DOHH2 (cell line): ENCODE results near the gene CBX4.

Experiments used
- EZH2phosphoT487 ChIP-seq: fragments of 200-600 bp; sonication (generic); IDR thresholded peaks from 2 replicates; pipeline ENCODE4 v1.6.1; 2017; ENCODE audit warnings: borderline replicate concordance, mild to moderate bottlenecking, antibody characterized with exemption, low read length, moderate library complexity, mixed read lengths
- TF ChIP-seq, protein P1 (sequence below): fragments of 200-600 bp; sonication (generic); IDR thresholded peaks from one replicate; pipeline ENCODE4 v1.5.1; 2014; ENCODE audit warnings: antibody characterized with exemption, mild to moderate bottlenecking, low read depth, low read length; ENCODE audit not compliant: poor library complexity, severe bottlenecking

DNA sequence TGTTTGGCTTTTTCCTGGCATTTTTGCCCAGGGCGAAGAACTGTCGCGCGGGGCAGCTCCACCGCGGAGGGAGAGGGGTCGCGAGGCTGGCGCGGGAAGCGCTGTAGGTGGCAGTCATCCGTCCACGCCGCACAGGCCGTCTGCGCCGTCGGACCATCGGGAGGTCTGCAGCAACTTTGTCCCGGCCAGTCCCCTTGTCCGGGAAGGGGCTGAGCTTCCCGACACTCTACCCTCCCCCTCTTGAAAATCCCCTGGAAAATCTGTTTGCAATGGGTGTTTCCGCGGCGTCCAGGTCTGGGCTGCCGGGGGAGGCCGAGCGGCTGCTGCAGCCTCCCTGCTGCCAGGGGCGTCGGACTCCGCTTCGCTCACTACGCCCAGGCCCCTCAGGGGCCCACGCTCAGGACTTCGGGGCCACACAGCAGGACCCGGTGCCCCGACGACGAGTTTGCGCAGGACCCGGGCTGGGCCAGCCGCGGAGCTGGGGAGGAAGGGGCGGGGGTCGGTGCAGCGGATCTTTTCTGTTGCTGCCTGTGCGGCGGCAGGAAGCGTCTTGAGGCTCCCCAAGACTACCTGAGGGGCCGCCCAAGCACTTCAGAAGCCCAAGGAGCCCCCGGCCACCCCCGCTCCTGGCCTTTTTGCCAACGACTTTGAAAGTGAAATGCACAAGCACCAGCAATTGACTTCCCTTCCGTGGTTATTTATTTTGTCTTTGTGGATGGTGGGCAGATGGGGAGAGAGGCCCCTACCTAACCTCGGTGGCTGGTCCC, 2.3 kb upstream of the CBX4 start:
- TF ChIP-seq, protein P1, sequence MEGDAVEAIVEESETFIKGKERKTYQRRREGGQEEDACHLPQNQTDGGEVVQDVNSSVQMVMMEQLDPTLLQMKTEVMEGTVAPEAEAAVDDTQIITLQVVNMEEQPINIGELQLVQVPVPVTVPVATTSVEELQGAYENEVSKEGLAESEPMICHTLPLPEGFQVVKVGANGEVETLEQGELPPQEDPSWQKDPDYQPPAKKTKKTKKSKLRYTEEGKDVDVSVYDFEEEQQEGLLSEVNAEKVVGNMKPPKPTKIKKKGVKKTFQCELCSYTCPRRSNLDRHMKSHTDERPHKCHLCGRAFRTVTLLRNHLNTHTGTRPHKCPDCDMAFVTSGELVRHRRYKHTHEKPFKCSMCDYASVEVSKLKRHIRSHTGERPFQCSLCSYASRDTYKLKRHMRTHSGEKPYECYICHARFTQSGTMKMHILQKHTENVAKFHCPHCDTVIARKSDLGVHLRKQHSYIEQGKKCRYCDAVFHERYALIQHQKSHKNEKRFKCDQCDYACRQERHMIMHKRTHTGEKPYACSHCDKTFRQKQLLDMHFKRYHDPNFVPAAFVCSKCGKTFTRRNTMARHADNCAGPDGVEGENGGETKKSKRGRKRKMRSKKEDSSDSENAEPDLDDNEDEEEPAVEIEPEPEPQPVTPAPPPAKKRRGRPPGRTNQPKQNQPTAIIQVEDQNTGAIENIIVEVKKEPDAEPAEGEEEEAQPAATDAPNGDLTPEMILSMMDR, result no peak
- peak; percentile 95 for TF ChIP-seq EZH2phosphoT487
